Gastrocnemius medialis (tissue), 4 donors: ENCODE results near the gene CACNA1G. TPM values are rescaled to one million over a fixed set of nuclear protein-coding genes. Genes with fewer than 3 reads are reported as not detected.

ENCODE experiments used
- ATAC-seq, 2 donors: fragments of 150-250 bp; one replicate each; pipeline ENCODE4 v1.9.1; 2016
- DNase-seq, 2 donors: peaks; one replicate each; pipeline ENCODE4 v3.0.0-alpha.2; 2019
- H3K27ac ChIP-seq, 4 donors: fragments of 200-600 bp; sonication (generic); 1 replicate in 1 of 4; 2 replicates in 3 of 4; pipeline ENCODE4 v1.5.1; 2016 to 2018; ENCODE audit warnings: mild to moderate bottlenecking in 2 of 4, moderate library complexity in 1 of 4
- H3K27me3 ChIP-seq, 3 donors: fragments of 200-600 bp; sonication (generic) in 2 of 3; 1 replicate in 1 of 3; 2 replicates in 2 of 3; pipeline versions ENCODE4 v1.5.1 to v1.6.0; 2016 to 2019; ENCODE audit warnings: mild to moderate bottlenecking in 1 of 3, moderate library complexity in 1 of 3
- H3K36me3 ChIP-seq, 2 donors: fragments of 200-600 bp; sonication (generic) in 1 of 2; one replicate each; pipeline ENCODE4 v1.5.1; 2017 to 2018
- H3K4me1 ChIP-seq, 2 donors: fragments of 200-600 bp; sonication (generic) in 1 of 2; one replicate each; pipeline ENCODE4 v1.5.1; 2016 to 2017; ENCODE audit warnings: mild to moderate bottlenecking in 2 of 2
- H3K4me3 ChIP-seq, 4 donors: fragments of 200-600 bp; sonication (generic) in 3 of 4; 1 replicate in 1 of 4; 2 replicates in 3 of 4; pipeline ENCODE4 v1.5.1; 2016 to 2019; ENCODE audit warnings: mild to moderate bottlenecking in 2 of 4
- H3K9me3 ChIP-seq, 3 donors: fragments of 200-600 bp; sonication (generic) in 2 of 3; 1 replicate in 1 of 3; 2 replicates in 2 of 3; pipeline ENCODE4 v1.5.1; 2016 to 2019
- CTCF ChIP-seq, 5 experiments: fragments of 450-650 bp in 3 of 5; fragments of 200-600 bp in 2 of 5; sonication (generic) in 2 of 5; IDR thresholded peaks in 4 of 5; conservative IDR thresholded peaks in 1 of 5; 1 replicate in 4 of 5; 2 replicates in 1 of 5; pipeline ENCODE4 v1.5.1; 2016 to 2019; ENCODE audit warnings: antibody characterized with exemption in 5 of 5, mild to moderate bottlenecking in 3 of 5, moderate library complexity in 3 of 5
- POLR2A ChIP-seq, 2 donors: fragments of 450-650 bp; IDR thresholded peaks; one replicate each; pipeline ENCODE4 v1.6.1; 2017; ENCODE audit warnings: antibody characterized with exemption in 2 of 2, mild to moderate bottlenecking in 2 of 2, moderate library complexity in 2 of 2
- in situ Hi-C, 4 donors: fragments of 200-750 bp; cut with MboI; loops; one replicate each; pipeline versions ENCODE4 v1.15.0 to v1.8.0; 2017; ENCODE audit warnings: low sequenced_read_pairs in 4 of 4
- intact Hi-C: fragments of 100-400 bp; cut with DNase I; formaldehyde crosslinking; loops from one replicate; pipeline ENCODE4 v1.15.1; 2023; ENCODE audit warnings: low total_unique reads
- total RNA-seq, 4 donors: library from RNA; depleted of rRNA; stranded (reverse); fragments of >200 nt; gene quantifications; one replicate each; pipeline versions ENCODE4 v1.1.0 to v1.2.3, GENCODE V29; 2016

Gene CACNA1G
- total RNA-seq, 4 donors from 2014 or later = 0.09 to 0.10 TPM; not detected in 2

GRCh38 chr17:50618300-50618699, 57.8 kb downstream of the CACNA1G start:
- DNase-seq = no peak
- peaks cover 0 to 10% (median 0%) of the 10 kb centered on the region in 3 donors for H3K27me3 ChIP-seq
- in situ Hi-C loops (no loop called here), intact Hi-C loops (no loop called here)
- H3K27ac ChIP-seq = no peak overlapping the region
- H3K4me3 ChIP-seq = no peak overlapping the region
- ATAC-seq = no peak
- no peaks in the 10 kb centered on the region for H3K9me3 ChIP-seq
- no peaks in the 10 kb centered on the region for H3K36me3 ChIP-seq
- TF ChIP-seq CTCF (IDR thresholded peaks at IDR 0.05 in 4 of 5, conservative IDR thresholded peaks at IDR 0.05 in 1 of 5) (no peak), POLR2A (IDR thresholded peaks at IDR 0.05) (no peak)
- no peaks in the 10 kb centered on the region for H3K4me1 ChIP-seq

GRCh38 chr17:50618941-50619340, 58.4 kb downstream of the CACNA1G start:
- intact Hi-C loops = no loop called here
- Histone ChIP-seq H3K27me3 (peaks cover 0 to 10% (median 0%) of the 10 kb centered on the region in 3 donors), H3K9me3 (no peaks in the 10 kb centered on the region), H3K4me1 (no peaks in the 10 kb centered on the region), H3K27ac (no peak overlapping the region), H3K4me3 (no peak overlapping the region), H3K36me3 (no peaks in the 10 kb centered on the region)
- in situ Hi-C loops = no loop called here
- DNase-seq (no peak), ATAC-seq (no peak)
- TF ChIP-seq CTCF (IDR thresholded peaks at IDR 0.05 in 4 of 5, conservative IDR thresholded peaks at IDR 0.05 in 1 of 5) (no peak), POLR2A (IDR thresholded peaks at IDR 0.05) (no peak)

GRCh38 chr17:50619489-50619888, 59.0 kb downstream of the CACNA1G start:
- H3K36me3 ChIP-seq = no peaks in the 10 kb centered on the region
- H3K4me1 ChIP-seq = no peaks in the 10 kb centered on the region
- peaks cover 0 to 10% (median 0%) of the 10 kb centered on the region in 3 donors for H3K27me3 ChIP-seq
- H3K27ac ChIP-seq = no peak overlapping the region
- in situ Hi-C loops = no loop called here
- H3K4me3 ChIP-seq = no peak overlapping the region
- TF ChIP-seq POLR2A (IDR thresholded peaks at IDR 0.05) (no peak), CTCF (IDR thresholded peaks at IDR 0.05 in 4 of 5, conservative IDR thresholded peaks at IDR 0.05 in 1 of 5) (no peak)
- no peaks in the 10 kb centered on the region for H3K9me3 ChIP-seq
- no peak for DNase-seq
- intact Hi-C loops = no loop called here
- ATAC-seq = no peak

DNA sequence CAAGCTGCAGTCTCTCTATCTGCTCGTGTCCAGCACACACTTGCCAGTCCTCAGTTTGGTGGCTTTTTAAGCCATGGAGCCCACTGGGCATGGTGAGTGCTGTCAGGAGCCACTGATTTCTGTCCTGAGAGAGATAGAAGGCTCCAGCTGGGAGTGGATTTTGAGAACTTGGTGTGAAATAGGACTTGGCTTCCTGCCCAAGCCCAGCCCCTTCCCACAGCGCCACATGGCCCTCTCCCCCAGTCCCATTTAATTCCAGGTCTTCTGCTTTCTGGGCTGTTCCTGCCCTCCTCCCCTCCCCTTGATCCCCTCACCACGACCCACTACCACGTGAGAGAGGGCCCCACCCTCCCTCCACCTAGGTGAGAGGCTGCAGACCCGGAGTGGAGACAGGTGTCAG, 59.7 kb downstream of the CACNA1G start:
- H3K27ac ChIP-seq = no peak overlapping the region
- no peak for TF ChIP-seq POLR2A (IDR thresholded peaks at IDR 0.05)
- TF ChIP-seq CTCF (IDR thresholded peaks at IDR 0.05 in 4 of 5, conservative IDR thresholded peaks at IDR 0.05 in 1 of 5) = no peak
- H3K4me1 ChIP-seq = no peaks in the 10 kb centered on the region
- ATAC-seq = no peak
- no peak for DNase-seq
- H3K27me3 ChIP-seq = peaks cover 0 to 10% (median 0%) of the 10 kb centered on the region in 3 donors
- no peak overlapping the region for H3K4me3 ChIP-seq
- H3K36me3 ChIP-seq = no peaks in the 10 kb centered on the region
- no peaks in the 10 kb centered on the region for H3K9me3 ChIP-seq
- in situ Hi-C loops (loop anchor here in 1 of 4 donors (10.0 kb wide), 1 partner anchor 65 kb away; no protein-coding TSS in a partner anchor), intact Hi-C loops (no loop called here)

DNA sequence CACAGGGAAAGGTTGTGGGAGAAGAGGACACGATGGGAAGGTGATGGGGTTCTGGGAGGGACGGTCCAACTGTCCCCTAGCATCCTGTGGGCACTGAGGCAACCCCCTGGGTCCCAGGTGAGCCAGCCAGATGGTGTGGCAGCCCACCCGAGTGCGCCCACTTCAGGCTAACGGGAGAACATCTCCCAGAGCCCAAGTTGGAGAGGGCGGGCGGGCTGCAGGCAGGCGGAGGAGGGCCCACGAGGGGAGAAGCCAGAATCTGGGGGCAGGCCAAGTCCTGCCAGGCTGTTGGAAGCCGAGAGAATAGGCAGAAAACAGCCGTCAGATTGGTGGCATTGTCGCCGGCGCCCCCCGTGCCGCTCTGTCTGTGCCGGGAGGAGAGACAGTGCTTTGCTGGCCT, 60.3 kb downstream of the CACNA1G start:
- no peak overlapping the region for H3K27ac ChIP-seq
- no peaks in the 10 kb centered on the region for H3K9me3 ChIP-seq
- no peaks in the 10 kb centered on the region for H3K36me3 ChIP-seq
- no peaks in the 10 kb centered on the region for H3K4me1 ChIP-seq
- H3K27me3 ChIP-seq = peaks cover 0 to 10% (median 0%) of the 10 kb centered on the region in 3 donors
- H3K4me3 ChIP-seq = no peak overlapping the region
- TF ChIP-seq POLR2A (IDR thresholded peaks at IDR 0.05) (no peak), CTCF (IDR thresholded peaks at IDR 0.05 in 4 of 5, conservative IDR thresholded peaks at IDR 0.05 in 1 of 5) (no peak)
- DNase-seq (no peak), ATAC-seq (no peak)
- in situ Hi-C loops = loop anchor here in 1 of 4 donors (10.0 kb wide), 1 partner anchor 66 kb away; no protein-coding TSS in a partner anchor
- intact Hi-C loops = no loop called here
